CD8-positive, alpha-beta memory T cell (primary cell): ENCODE measurements around the gene PLCE1. TPM values are rescaled to one million over a fixed set of nuclear protein-coding genes. Genes with fewer than 3 reads are reported as not detected.

Experiments used
- polyA plus RNA-seq: library from polyadenylated mRNA; unstranded; fragments of 300-500 nt; fragmentation: Illumina TruSeq; gene quantifications from one replicate; pipeline ENCODE4 v1.2.3, GENCODE V29; 2021
- total RNA-seq, 2 experiments: library from RNA; stranded (reverse); gene quantifications; one replicate each; pipeline ENCODE4 v1.2.3, GENCODE V29; 2021

PLCE1 gene
- total and polyA plus RNA-seq, 3 experiments from 2014 or later, result 0.14 TPM; not detected in 2

Other genes starting within 250 kb of the PLCE1 start
- not detected for gene LGI1, start 236.0 kb upstream of the PLCE1 start, total RNA-seq
- not detected for gene LGI1, start 236.0 kb upstream of the PLCE1 start, polyA plus RNA-seq
- gene SLC35G1, start 100.0 kb upstream of the PLCE1 start, total RNA-seq, result 1 to 10 TPM; 4.6 to 4.7 TPM
- gene SLC35G1, start 100.0 kb upstream of the PLCE1 start, polyA plus RNA-seq, result 2.4 TPM